GM12875 (cell line): Measurements from ENCODE around the gene TBL1Y.

Source experiments
- H3K4me3 ChIP-seq: one replicate; pipeline ENCODE4 v1.5.1; 2011; ENCODE audit warnings: low read depth, low read length, control low read depth
- CTCF ChIP-seq: IDR thresholded peaks from 2 replicates; pipeline ENCODE4 v1.5.1; 2011; ENCODE audit warnings: low read depth, mild to moderate bottlenecking, control low read depth, inconsistent platforms, low read length, moderate library complexity, borderline replicate concordance; ENCODE audit not compliant: insufficient read depth

Gene TBL1Y

GRCh38 chrY:7107179-7107578, 196.7 kb downstream of the TBL1Y start:
- no peak overlapping the region for H3K4me3 ChIP-seq

GRCh38 chrY:7110086-7110485, 199.6 kb downstream of the TBL1Y start:
- TF ChIP-seq CTCF: no peak

More at GRCh38 chrY:7107179-7107578, 196.7 kb downstream of the TBL1Y start:
- TF ChIP-seq CTCF: no peak

GRCh38 chrY:7115871-7116270, 205.4 kb downstream of the TBL1Y start:
- TF ChIP-seq CTCF: no peak
- no peak overlapping the region for H3K4me3 ChIP-seq

More at GRCh38 chrY:7110086-7110485, 199.6 kb downstream of the TBL1Y start:
- no peak overlapping the region for H3K4me3 ChIP-seq

- no peak for TF ChIP-seq CTCF
- H3K4me3 ChIP-seq: no peak overlapping the region
These were observed 211.7 kb downstream of the TBL1Y start for GRCh38 chrY:7122202-7122601.

- no peak overlapping the region for H3K4me3 ChIP-seq
- TF ChIP-seq CTCF: no peak
These were observed 214.9 kb downstream of the TBL1Y start for GRCh38 chrY:7125136-7126056.

GRCh38 chrY:7128211-7128610, 217.7 kb downstream of the TBL1Y start:
- no peak overlapping the region for H3K4me3 ChIP-seq
- TF ChIP-seq CTCF: no peak
